ENCODE data around the gene INSRR.

The INSRR gene

GRCh38 chr1:156844638-156845037 is 14.3 kb downstream of the INSRR start:
- no peak overlapping the region for H3K4me3 ChIP-seq (replicated peaks; ENCODE audit: low read depth, low read length)

GRCh38 chr1:156844102-156844501 is 14.8 kb downstream of the INSRR start:
- peak; percentile 14 for TF ChIP-seq CTCF (IDR thresholded peaks at IDR 0.05; ENCODE audit: insufficient read depth, low read length, poor library complexity, severe bottlenecking)
- Histone ChIP-seq H3K4me3 (replicated peaks; ENCODE audit: low read depth, low read length) (no peak overlapping the region), H3K27me3 (replicated peaks; ENCODE audit: control insufficient read depth, insufficient read depth, low read length) (peaks cover 2% of the 10 kb centered on the region), H3K36me3 (ENCODE audit: control insufficient read depth, insufficient read depth, low read length) (no peaks in the 10 kb centered on the region)
- DNase-seq (ENCODE audit: extremely low read depth, insufficient read length) = no peak

More at GRCh38 chr1:156844638-156845037, 14.3 kb downstream of the INSRR start:
- no peak for DNase-seq (ENCODE audit: extremely low read depth, insufficient read length)
- TF ChIP-seq CTCF (IDR thresholded peaks at IDR 0.05; ENCODE audit: insufficient read depth, low read length, poor library complexity, severe bottlenecking) = no peak
- Histone ChIP-seq H3K36me3 (ENCODE audit: control insufficient read depth, insufficient read depth, low read length) (no peaks in the 10 kb centered on the region), H3K27me3 (replicated peaks; ENCODE audit: control insufficient read depth, insufficient read depth, low read length) (peaks cover 2% of the 10 kb centered on the region)

GRCh38 chr1:156842618-156843300 is 16.2 kb downstream of the INSRR start:
- Histone ChIP-seq H3K36me3 (ENCODE audit: control insufficient read depth, insufficient read depth, low read length) (no peaks in the 10 kb centered on the region), H3K27me3 (replicated peaks; ENCODE audit: control insufficient read depth, insufficient read depth, low read length) (peaks cover 2% of the 10 kb centered on the region), H3K4me3 (replicated peaks; ENCODE audit: low read depth, low read length) (no peak overlapping the region)
- TF ChIP-seq CTCF (IDR thresholded peaks at IDR 0.05; ENCODE audit: insufficient read depth, low read length, poor library complexity, severe bottlenecking) = no peak
- DNase-seq (ENCODE audit: extremely low read depth, insufficient read length) = no peak

GRCh38 chr1:156841295-156841855 is 17.5 kb downstream of the INSRR start:
- Histone ChIP-seq H3K27me3 (replicated peaks; ENCODE audit: control insufficient read depth, insufficient read depth, low read length) (peaks cover 2% of the 10 kb centered on the region), H3K4me3 (replicated peaks; ENCODE audit: low read depth, low read length) (no peak overlapping the region), H3K36me3 (ENCODE audit: control insufficient read depth, insufficient read depth, low read length) (no peaks in the 10 kb centered on the region)
- no peak for TF ChIP-seq CTCF (IDR thresholded peaks at IDR 0.05; ENCODE audit: insufficient read depth, low read length, poor library complexity, severe bottlenecking)
- DNase-seq (ENCODE audit: extremely low read depth, insufficient read length) = no peak

GRCh38 chr1:156840898-156841279 is 18.0 kb downstream of the INSRR start:
- no peak for DNase-seq (ENCODE audit: extremely low read depth, insufficient read length)
- Histone ChIP-seq H3K27me3 (replicated peaks; ENCODE audit: control insufficient read depth, insufficient read depth, low read length) (peaks cover 2% of the 10 kb centered on the region), H3K4me3 (replicated peaks; ENCODE audit: low read depth, low read length) (no peak overlapping the region), H3K36me3 (ENCODE audit: control insufficient read depth, insufficient read depth, low read length) (no peaks in the 10 kb centered on the region)
- no peak for TF ChIP-seq CTCF (IDR thresholded peaks at IDR 0.05; ENCODE audit: insufficient read depth, low read length, poor library complexity, severe bottlenecking)

Data from GM06990 (cell line).